GM12892 (cell line): ENCODE results near the gene PRUNE2.

Experiments used
- DNase-seq: peaks from one replicate; pipeline ENCODE4 v3.0.0; 2011; ENCODE audit not compliant: insufficient read length
- FAIRE-seq: peaks from 2 replicates; lab custom pipeline; 2011; peaks lifted over from hg19 to GRCh38; lab: Jason Lieb, UNC
- POLR2A ChIP-seq: IDR thresholded peaks from 2 replicates; pipeline ENCODE4 v1.6.1; 2011; ENCODE audit warnings: low read depth, low read length, control low read depth
- POLR2AphosphoS5 ChIP-seq: IDR thresholded peaks from 2 replicates; pipeline ENCODE4 v1.6.1; 2011; ENCODE audit warnings: low read depth, low read length, control low read depth
- TAF1 ChIP-seq: IDR thresholded peaks from 2 replicates; pipeline ENCODE4 v1.6.1; 2011; ENCODE audit warnings: low read depth, mild to moderate bottlenecking, control low read depth, low read length, borderline replicate concordance

The PRUNE2 gene

DNA sequence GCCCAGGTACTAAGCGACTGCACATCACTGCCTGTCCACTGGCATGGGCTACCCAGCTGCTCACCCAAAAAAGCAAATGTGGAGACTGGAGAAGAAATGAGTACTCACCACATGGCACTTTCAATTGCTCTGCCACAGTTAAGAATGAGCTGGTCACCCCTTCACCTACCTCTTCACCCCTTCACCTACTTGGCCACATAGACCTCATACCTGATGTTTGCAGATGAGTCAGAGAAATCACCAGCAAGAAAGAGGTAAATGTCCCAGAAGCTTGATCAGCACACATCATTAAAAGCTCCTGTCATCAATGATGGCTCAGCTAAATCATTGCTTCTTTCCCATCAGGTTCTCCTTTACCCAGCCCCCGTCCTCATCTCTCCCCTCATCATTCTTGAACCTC lies 7.6 kb upstream of the PRUNE2 start:
- FAIRE-seq: no peak
- no peak for DNase-seq
- TF ChIP-seq TAF1 (no peak), POLR2A (no peak), POLR2AphosphoS5 (no peak)

DNA sequence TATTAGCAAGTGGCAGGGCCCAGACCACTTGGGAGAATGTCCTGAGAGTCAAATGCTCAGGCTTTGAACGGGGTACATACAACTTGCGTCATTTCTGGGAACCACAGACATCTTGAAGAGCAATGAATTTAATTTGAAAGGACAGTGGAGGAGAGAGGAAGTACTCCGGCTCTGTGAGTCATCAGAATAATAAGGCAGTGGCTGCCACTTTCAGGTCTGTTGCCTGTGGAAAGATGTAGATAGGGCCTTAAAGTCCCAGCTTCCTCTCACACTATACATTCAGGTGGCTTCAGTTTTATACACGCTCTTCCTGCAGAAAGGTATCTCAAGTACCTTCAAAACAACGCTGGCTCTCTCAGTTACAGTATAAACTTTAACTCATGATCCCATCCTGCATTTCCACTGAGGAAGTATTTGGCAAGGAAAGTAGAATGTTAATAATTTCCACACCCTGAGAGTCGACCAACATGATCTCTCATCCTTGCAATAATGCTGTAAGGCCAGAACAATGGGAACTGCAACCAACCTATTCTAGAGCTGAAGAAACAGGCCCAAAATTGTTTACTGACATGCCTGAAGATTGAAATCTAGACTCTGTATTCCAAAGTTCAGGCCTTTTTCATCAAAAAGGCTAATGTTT lies 6.8 kb upstream of the PRUNE2 start:
- DNase-seq: no peak
- TF ChIP-seq POLR2AphosphoS5 (no peak), TAF1 (no peak), POLR2A (no peak)
- peak; percentile 61 for FAIRE-seq

DNA sequence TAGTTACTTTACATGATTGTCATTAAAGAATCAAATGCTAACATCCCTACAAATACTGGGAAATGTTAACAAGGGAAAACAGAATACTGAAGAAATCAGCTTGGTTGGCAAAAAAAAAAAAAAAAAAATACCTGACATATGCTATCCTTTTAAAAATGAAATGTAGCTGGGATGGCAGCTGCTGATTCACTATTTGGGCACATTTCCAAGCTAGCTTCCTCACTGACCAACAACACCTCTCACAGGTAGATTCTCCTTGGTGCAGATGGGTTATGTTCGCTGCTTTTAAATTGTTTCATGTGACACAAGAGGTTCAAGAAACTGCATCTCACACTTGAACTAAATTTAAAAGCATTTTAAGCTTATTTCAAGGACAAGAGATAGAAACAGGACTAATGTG lies 6.1 kb upstream of the PRUNE2 start:
- FAIRE-seq (no peak), DNase-seq (no peak)
- TF ChIP-seq POLR2A: no peak
- TF ChIP-seq TAF1: no peak
- no peak for TF ChIP-seq POLR2AphosphoS5

DNA sequence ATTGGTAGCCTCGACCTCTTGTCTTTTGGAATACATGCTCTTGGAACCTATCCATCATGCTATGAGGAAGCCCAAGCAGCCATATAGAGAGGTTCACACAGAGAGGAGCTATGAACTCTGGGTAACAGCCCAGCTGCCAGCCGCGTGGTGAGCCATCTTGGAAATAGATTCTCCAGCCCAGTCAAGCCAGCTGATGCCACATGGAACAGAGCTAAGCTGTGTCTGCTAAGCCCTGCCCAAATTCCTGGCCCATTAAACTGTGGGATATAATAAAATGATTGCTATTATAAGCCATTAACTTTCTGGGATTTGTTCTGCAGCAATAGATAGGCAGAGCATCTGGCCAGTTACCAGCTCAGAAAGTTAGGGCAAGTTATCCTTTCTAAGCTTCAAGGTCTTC lies 4.9 kb upstream of the PRUNE2 start:
- TF ChIP-seq TAF1: no peak
- no peak for TF ChIP-seq POLR2AphosphoS5
- TF ChIP-seq POLR2A: no peak

DNA sequence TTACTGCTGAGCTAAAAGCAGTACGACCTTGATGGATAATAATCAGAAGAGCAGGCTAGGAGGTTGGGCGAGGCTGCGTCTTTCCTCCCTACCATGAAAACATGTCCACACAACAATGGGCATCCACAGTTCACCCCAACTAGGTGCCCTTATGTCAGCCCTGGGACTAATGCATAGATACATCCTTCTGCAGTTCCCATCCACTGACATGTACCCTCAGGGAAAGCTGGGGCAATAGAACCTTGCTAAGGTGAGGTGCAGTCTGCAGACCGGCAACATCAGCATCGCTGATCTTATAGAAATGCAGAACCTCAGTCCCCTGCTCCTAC lies 697 bp upstream of the PRUNE2 start:
- TF ChIP-seq TAF1: no peak
- no peak for TF ChIP-seq POLR2AphosphoS5
- TF ChIP-seq POLR2A: no peak
- FAIRE-seq (no peak), DNase-seq (no peak)

More for the DNA sequence above, 4.9 kb upstream of the PRUNE2 start:
- DNase-seq (no peak), FAIRE-seq (no peak)

DNA sequence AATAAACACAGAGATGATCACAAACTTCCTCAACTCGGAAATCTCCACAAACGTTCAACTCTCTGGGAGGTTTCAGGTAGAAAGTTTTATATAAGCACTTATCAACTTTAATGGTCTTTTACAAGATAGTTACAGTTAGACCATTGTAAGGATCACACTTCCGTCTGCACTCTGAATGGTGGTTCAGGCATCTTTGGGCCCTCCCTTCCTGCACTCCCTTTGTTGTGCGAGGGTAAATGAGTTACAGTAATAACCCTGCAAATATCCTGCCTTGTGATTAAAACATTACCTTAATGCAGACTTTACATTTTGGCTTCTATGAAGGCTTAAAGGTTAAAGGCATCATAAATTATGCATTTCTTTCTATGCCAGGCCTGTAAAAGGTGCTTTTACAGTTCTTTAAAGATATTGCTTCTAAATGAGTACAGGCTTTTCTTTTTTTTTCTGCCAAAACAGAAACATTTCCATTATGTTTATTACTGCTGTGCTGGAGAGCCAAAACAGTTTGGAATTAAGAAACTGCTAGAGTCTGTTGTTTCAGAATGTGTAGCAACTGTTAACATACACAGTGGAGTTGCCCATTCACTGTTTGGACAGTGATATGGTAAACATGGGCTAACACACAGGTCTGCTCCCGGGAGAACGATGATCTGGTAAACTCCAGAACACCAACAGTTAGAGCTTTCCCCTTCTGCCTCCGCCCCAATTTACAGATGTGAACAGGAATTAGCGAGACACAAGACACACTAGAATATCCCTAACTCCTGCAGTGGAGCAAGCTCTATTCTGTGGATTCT lies 1.1 kb downstream of the PRUNE2 start:
- DNase-seq (no peak), FAIRE-seq (no peak)
- TF ChIP-seq POLR2AphosphoS5 (no peak), POLR2A (no peak), TAF1 (no peak)

DNA sequence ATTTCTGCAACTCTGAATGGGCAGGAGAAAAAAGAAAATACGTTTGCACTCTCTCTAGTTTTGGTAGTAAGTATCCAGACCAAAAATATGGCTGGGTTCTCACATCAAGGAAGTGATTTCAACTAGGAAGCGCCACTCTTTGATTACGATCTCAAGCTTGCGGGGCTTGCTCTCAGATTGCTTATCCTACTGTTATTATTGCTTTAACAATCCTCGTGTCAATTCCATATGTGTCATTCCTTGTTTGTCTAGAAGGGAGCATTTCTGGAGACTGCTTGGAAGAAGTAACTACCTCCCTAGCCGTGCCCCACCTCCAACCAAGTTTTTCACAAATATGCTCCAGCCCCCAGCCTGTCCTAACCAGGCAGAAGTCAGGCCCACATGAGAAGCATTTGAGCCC lies 3.5 kb downstream of the PRUNE2 start:
- FAIRE-seq: no peak
- no peak for TF ChIP-seq POLR2AphosphoS5
- TF ChIP-seq POLR2A: no peak
- TF ChIP-seq TAF1: no peak
- DNase-seq: no peak

DNA sequence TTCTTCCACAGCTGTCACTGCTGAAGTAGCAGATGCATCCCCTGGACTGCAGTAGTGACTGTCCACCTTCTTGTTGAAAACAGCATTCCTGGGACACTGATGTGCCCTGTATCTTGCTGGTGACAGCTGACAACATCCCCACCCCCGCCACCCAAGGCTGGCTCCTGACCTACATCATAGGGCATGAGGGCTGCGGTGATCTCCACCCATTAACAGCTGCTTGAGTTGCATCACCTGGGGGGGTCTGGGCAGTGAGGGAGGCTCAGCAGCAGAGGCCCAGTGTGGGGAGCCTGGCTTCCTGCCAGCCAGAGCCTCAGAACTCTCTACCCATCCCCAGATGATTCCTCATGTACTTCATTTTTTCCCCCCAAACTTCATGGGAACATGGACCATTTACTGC lies 4.1 kb downstream of the PRUNE2 start:
- no peak for DNase-seq
- FAIRE-seq: no peak
- no peak for TF ChIP-seq POLR2A
- TF ChIP-seq POLR2AphosphoS5: no peak
- no peak for TF ChIP-seq TAF1

DNA sequence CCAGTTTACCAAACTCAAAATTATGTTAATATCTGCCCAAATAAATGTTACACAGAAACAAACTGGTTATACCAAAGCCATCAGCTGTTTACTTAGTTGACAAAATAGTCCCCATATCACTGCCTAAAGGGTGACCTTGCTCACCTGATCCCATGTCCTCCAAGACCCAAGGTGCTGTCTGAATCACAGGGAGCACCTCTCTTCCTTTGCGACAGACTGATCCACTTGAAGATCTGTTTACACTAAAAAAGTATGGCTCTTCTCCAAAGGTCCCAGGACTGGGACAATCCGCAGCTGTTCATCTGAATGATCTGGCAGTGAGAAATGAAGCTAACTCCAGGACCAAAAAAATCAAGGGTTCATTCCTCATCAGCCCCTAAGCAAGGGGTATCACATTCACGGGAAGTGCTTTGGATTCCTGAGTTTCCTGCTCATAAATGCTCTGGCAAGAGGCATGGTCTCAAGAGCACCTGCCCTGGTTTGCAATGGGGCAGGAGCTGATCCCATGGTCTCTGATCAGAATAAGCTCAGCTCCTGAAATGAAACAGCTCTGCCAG lies 5.0 kb downstream of the PRUNE2 start:
- TF ChIP-seq POLR2A: no peak
- no peak for TF ChIP-seq TAF1
- TF ChIP-seq POLR2AphosphoS5: no peak
- no peak for FAIRE-seq
- no peak for DNase-seq

DNA sequence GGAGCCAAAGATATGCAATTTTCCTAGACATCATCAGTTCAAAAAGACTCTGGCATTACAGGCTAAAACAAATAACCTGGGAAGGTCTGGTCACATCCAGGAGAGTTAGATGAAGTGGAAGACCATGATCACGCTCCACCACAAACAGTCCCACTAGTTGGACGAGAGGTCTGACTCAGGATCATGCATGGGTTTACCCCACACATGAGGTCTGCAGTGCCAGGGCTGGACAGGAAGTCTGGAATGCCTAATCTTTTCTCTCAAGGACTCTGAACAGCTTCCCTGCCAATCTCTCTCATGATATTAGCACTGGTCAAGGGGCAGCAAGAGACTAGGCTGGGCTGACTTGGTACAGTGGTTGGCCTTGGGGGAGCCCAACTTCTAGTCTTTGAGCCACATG lies 7.1 kb downstream of the PRUNE2 start:
- TF ChIP-seq TAF1 (no peak), POLR2A (no peak), POLR2AphosphoS5 (no peak)
- DNase-seq (no peak), FAIRE-seq (no peak)

DNA sequence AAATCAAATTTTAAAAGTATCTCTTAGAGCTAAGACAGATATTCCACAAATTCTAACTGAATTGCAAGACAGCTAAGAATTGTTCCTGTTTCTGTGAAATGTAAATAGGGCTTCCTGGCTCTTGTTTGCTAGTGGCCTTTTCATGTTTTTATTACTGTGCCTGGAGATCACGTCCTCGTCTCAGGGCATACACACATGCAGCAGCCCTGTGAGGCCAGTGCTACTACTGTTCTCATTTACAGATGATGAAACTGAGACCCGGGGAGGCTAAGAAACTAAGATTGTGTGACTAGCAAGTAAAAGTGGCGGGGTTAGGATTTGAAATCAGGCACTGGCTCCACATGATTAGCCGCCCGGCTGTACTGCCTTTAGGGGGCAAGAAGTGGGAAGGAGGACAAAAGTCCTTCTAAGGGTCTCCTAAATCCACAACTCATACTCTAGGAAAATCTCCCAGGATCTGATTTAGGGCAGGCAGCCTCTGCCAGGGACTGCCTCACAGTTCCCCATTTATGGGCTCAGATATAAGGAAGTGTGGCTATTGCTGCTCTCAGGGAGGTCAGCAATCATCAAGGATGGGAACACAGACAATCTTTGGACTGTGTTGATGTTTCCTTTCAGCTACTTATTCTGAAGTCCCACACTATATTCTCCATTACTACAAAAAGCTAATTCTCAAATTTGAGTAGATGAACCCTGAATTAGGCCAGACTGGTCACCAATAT lies 7.9 kb downstream of the PRUNE2 start:
- no peak for FAIRE-seq

DNA sequence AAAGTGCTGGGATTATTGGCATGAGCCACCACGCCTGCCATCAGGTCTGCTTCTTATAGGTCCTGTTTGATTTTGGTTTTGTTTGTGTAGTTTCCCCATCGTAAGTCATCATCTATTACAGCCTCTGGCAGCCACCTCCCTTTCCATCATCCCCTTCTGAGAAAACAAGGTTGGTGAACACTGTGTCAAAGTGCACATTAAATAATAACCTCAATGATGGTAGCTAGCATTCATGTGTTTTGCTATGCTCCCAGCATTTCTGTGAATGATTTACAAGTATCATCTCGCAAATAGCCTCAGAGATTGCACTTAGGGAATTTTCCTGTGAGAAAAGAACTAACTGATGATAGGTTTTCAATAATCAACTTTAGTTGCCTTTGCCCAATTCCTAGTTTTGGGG lies 9.9 kb downstream of the PRUNE2 start:
- FAIRE-seq (no peak), DNase-seq (no peak)
- TF ChIP-seq POLR2AphosphoS5 (no peak), POLR2A (no peak), TAF1 (no peak)

More for the DNA sequence above, 7.9 kb downstream of the PRUNE2 start:
- TF ChIP-seq POLR2AphosphoS5 (no peak), TAF1 (no peak), POLR2A (no peak)
- DNase-seq: no peak
